Dermis microvascular lymphatic vessel endothelial cell (primary cell): Measurements from ENCODE around the gene NFATC1. TPM values are rescaled to one million over a fixed set of nuclear protein-coding genes. Genes with fewer than 3 reads are reported as not detected.
"Not testable (repeated sequence)": the region's sequence is repeated elsewhere in the genome, so short reads cannot be mapped to it uniquely, and the experiment has no call there.

Source experiments
- DNase-seq, 2 donors: peaks; one replicate each; pipeline versions ENCODE4 v3.0.0 to v3.0.0-alpha.2; 2010; ENCODE audit warnings: low read depth in 2 of 2
- total RNA-seq: library from RNA; depleted of rRNA; stranded (reverse); fragments of >200 nt; gene quantifications from 2 replicates; pipeline ENCODE4 v1.2.1, GENCODE V29; 2014

Gene NFATC1
- total RNA-seq, 1 donor from 2014 or later: 5.5 TPM

DNA sequence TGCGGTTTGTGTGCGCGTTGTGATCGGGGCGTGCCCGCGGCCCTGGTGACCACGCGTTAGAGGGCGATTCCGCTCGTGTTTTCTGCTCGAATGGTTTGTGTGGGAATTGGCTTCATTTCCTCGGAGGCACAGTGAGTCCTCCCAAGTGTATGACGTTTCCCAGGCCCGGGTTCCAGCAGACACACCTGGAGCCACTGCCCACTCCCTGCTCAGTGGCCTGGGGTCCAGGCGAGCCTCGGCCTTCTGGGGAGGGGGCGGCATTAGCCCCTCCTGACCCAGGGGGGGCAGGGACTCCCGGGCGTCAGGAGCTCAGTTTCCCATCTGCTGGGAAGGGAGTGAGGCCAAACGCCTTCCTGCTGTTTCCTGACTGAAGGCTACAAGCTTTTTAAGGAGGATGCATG lies 92.1 kb downstream of the NFATC1 start:
- DNase-seq: no peak

DNA sequence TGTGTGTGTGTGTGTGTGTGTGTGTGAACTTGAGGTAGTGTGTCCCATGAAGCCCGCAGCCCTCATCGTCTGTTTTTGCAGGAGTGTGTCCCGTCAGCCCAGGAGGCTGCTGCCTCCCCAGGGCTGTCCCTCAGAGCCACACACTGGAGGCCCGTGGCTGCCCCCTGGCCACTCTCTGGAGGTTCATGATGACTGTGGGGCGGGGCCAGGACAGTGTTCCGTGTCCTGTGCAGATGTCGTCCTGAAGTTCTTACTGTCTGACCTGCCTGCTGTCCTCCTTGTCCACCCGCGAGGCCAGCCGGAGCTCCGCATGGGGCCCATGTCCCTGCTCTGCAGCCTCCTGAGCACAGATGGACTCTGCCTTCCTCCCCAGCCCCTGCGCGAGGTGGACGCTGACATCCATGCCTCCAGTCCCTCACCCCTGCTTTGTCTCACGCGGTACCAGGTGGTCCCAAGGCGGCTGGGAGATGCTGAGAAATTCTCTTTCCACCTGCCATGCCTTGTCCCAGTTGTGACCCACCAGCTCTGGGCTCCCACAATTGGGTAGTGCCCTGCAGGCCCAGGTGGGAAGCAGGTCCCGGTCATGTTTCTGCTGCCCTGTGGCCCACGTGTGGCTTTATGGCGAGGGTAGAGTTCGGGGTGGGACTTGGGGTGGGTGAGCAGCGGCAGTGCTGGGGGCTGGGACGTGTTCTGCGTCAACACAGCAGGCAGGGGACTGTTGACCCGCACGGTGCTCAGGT lies 92.8 kb downstream of the NFATC1 start:
- no peak for DNase-seq

DNA sequence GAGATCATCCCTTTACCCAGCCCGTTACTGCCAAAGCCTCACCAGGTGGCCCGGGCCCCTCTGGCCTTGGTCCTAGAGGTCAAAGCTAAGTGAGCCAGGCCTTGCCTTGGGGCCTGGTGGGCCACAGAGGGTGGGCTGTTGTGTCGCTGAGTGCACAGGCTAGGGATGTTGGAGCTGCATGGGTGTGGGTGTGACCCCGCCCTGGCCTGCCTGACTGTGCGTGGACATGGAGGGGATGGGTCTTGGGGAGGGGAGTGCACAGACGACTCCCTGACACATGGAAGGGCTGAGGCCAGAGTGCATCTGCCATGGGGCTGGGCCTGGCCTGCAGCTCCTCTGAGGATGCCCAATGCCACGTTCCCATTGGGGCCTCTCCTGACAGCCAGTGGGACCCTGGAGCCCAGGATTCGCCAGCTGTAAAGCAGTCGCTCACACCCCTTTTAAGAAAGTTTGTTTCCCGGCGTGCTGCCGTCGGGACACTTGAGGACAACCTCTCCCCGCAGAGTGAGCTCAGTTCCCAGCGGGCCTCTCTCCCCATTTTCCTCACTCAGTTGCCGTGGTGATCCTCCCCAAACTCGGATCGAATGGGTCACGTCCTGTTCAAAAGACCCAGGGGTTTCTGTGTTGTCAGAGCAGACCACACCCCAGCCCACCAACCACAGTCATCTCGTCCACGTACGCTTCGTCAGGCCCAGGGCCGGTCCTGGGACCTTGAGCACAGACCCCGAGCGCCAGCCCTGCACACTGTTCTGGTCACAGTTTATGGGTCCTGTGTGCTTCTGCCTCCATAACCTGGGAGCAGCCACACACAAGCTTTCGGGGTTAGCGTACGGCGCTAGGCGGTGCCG lies 93.5 kb downstream of the NFATC1 start:
- DNase-seq: no peak

DNA sequence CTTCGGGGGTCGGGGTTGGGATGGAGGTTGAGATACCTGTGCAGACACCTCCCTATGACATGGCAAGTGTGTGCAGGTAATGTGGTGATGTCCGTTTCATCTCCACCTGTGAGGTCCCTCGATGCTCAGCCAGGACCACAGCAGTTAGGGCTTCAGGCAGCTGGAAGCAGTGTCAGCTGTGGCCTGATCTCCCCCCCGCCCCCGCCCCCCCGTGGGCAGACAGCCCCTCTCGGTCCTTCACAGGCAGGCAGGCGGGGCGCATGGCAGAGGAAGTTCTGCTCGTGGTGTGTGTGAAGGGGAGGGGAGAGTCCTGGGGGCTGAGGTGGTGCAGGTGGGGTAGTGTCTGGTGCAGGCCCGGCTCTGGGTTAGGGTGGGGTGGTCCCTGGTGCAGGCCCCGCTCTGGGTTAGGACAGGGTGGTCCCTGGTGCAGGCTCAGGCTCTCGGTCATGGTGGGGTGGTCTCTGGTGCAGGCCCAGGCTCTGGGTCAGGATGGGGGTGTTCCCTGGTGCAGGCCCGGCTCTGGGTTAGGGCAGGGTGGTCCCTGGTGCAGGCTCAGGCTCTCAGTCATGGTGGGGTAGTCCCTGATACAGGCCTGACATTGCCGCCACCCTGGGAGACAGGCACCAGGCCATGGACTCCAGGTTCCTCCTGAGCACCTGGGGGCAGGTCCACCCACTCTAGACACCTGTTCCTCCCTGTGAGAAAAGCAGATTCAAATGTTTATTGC lies 94.3 kb downstream of the NFATC1 start:
- no peak for DNase-seq

DNA sequence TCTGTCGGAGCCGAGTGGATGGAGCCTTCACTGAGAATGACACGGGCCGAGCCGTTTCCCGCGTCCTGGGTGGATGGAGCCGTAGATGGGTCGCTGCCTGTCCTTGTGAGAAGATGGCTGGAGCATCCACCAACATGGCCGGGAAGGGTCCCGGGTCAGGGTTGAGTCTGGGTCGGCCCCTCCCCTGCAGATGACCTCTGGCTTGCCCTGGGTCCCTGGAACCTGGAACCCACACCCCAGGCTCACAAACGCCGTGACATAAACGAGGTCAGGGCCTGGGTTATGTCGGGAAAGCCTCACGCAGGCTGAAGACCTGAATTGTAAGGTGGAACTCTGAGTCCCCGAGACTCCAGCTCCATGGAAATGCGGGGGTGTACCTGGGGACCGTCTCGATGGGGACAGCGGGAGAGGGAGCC lies 94.9 kb downstream of the NFATC1 start:
- DNase-seq: no peak

DNA sequence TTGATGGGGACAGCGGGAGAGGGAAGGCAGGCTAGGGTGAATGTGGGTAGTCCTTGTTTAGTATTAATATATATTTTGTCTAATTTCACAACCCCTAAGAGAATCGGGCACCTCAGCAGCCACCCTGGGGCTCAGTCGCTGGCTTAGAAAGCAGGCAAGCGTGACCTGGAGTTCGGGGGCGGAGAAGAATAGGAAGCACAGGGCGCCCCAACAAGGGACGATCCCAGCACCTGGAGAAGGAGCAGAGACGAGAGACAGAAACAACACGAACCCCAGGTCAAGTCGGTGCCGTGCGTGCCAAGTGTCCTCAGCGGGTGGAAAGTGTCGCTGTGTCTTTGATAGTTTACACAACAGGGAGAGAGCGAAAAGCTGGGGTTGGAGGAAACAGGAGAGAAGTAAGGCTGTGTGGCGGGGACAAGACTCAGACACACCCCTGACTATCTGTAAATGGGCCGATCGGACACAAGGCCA lies 95.4 kb downstream of the NFATC1 start:
- no peak for DNase-seq

DNA sequence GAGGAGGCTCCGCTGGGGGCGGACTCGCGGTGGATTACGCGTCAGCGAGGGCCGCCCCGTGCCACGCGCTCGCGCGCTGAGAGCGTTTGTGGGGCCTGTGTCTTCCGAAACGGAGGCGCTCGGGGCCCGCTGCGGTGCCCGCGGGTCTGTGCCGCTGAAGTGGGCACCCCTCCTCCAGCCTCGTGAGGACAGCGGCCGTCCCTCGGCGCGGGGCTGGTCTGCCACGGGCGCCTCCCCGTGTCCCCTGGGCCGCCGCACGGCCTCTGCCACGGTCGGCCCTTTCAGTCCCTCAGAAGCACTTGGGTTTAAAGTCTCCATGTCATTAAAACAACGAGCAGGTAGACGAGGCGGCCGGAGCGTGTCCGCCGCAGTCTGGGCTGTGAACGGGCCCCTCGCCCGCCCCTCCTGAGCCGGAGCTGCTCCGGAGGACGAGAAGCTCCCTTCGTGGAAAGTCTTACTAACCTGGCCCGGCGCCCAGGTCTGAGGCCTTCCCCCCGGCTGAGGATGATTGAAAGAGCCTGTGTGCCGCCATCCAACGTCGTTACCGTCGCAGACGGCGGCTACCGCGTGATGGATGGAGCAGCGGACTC lies 97.6 kb downstream of the NFATC1 start:
- DNase-seq: no peak

DNA sequence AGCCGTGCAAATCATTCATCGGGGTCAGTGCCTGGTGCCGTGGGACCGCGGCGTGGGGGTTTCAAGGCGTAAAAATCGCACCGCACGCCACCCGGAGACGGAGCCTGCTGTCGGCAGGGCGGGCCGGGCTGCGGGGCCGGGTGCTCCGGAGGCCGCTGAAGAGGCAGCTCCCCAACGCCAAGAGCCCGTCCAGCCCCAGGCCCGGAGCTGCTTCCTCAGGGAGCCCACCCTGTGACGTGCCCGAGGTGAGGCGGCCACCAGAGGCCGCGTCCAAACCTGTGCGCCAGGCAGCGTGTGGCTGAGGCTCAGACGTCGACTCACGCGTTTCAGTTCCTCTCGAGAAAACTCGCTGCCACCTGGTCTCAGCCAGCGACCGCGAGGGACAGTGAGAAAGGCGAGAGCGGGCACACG lies 98.1 kb downstream of the NFATC1 start:
- DNase-seq: no peak

DNA sequence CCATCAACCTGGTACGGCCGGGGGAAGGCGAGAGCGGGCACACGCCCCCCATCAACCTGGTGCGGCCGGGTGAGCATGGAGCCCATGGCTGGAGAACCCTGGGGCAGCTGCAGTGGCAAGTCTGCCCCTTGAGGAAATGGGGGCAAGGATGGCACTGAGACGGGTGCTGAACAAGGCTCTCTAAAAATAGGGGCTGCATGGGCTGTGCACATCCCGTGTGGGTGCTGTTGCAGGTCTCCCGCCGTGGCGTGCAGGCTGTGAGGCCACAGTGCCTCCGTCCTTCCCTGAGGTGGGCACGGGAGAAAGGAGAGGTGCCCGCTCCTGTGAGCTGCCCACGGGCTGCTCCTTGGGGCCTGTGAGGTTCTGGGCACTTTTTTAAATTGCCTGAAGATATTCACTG lies 99.2 kb downstream of the NFATC1 start:
- no peak for DNase-seq

DNA sequence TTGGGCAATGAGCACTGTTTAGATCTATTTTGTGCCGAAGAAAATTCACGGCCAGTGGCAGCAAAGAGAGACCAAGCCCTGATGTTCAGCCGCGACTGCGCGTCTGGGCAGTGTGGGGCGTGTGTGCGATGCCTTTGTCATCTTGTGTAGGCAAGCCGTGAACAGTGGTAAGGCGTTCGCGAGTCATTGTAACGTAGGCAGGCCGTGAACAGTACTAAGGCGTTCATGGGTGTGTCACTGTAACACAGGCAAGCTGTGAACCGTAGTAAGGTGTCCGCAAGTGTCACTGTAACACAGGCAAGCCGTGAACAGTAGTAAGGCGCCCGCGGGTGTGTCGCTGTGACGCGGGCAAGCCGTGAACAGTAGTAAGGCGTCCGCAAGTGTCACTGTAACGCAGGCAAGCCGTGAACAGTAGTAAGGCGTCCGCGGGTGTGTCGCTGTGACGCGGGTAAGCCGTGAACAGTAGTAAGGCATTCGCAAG lies 99.9 kb downstream of the NFATC1 start:
- DNase-seq: no peak

DNA sequence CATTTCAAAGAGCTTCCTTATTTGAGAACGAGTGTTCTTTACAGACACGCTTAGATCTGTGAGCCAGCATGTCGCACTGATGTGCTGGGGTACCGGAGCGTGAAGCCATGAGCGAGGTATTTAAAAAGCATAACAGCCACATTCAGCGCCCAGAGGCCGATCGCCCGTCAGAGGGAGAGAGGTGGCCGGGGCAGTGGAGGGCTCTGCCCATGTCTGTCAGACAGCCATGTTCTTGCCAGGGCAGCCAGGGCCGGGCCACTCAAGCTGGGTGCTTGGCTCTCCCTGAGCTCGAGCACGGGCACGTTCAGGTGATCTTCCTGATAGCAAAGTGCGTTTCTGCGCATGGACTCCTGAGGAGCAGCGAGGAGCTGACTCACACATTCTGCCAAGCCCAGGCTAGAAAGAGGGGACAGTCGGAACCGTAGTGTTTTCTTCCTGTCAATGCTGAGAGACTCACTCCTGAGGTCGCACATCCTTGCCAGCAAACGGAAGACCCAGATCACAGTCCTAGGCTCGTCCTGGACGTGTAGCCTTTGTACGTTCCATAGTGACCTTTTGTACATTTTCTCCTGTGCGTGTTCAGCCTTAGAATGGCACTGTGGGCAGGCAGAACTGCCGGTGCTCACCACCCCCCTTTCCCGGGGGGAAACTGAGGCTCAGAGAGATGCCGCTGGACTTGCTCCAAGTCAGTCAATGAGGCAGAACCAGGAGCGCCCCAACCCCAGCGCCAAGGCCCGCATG lies 100.7 kb downstream of the NFATC1 start:
- no peak for DNase-seq

DNA sequence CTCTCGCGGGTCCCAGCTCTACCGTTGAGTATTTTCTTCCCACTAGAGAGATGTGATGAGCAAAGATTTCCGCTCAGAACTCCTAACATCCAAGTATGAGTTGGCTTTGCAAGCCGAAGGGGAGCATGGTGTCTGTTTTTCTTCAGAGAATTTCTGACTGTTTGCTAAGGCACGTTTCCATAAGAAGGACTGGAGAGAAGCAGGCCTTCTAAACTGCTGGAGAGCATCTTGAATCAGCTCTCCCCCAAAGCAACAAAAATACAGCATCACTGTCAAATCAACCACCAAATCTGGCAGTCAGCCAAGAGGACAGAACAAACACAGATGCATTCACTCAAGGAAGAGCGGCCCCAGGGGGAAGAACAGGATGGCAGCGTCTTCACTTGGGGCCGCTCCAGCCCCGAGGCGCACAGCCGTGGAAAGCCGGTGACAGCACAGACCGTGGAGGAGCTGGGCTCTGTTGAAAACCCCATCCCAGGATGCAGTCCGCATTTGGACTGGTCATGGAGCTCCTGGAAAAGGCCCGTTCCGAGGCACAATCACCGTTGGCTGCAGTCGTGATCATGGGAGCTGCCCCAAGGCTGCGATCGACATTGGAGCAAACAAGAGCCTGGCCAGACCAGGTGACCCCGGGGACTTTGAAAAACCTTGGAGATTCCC lies 101.4 kb downstream of the NFATC1 start:
- DNase-seq: peak in 1 of 2 donors; percentile 63

DNA sequence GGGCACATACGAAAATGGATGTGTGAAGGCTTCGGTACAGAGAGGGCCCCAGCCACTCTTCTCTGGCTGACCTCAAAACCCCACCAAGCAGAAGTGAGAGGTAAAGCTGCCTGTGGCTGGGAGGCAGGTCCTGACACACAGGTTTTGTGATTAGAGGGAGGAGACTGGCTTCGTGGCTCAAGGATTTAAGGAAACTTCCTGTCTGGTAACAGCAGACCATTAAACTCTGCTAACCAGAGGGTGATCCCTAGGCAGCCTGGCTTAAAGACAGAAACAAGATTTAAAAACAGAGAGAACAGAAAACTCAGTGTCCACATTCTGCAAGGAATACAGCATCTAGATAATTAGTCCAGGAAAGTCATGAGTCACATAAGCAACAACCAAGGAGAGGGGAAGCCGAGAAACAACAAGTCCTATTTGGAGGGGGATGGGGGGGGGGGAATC lies 101.9 kb downstream of the NFATC1 start:
- DNase-seq: peak in 1 of 2 donors; percentile 58

DNA sequence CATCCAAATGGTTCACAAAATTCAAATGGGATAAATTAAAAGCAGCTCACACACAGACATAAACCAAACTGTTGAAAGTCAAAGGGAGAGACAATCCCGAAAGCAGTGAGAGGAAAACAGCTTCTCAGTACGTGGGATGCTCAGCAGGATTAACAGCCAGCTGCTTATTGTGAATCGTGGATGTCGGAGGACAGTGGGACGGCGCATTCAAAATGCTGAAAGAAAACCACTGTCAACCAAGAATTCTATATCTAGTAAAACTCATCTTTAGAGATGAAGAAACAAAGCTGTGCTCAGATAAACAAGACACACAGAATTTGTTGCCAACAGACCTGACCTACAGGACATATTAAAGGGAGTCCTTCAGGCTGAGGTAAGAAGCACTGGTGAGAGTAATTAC lies 102.9 kb downstream of the NFATC1 start:
- no peak for DNase-seq

DNA sequence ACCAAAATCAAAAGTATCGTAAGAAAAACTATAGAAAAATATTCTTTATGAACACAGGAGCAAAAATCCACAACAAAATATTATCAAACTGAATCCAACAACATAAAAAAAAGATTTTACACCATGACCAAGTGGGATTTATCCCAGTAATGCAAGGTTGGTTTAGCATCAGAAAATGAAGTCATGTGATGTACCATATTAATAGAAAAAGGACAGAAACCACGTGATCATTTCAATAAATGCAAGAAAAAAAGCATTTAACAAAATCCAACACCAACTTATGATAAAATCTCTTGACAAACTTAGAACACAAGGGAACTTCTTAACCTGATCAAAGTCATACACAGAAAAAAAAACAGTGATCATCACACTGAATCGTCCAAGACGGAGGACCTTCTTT lies 105.3 kb downstream of the NFATC1 start:
- no peak for DNase-seq

DNA sequence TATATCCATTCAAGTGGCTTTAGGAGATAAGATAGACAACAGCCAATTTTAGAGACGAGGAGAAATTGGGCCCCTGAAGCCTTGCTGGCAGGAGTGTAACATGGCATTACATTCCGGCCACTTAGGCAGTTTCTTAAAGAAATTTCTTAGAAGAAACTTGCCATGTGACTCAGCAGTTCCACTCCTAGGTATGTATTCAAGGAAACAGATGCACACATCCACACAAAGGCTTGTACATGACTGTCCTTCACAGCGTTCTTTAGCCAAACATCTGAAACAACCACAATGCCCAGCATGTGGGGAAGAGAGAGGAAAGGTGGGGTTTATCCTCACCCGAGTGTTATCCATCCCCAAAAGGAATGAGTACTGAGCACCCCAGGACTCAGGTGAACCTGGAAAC lies 107.1 kb downstream of the NFATC1 start:
- DNase-seq: peak in 1 of 2 donors; percentile 74

DNA sequence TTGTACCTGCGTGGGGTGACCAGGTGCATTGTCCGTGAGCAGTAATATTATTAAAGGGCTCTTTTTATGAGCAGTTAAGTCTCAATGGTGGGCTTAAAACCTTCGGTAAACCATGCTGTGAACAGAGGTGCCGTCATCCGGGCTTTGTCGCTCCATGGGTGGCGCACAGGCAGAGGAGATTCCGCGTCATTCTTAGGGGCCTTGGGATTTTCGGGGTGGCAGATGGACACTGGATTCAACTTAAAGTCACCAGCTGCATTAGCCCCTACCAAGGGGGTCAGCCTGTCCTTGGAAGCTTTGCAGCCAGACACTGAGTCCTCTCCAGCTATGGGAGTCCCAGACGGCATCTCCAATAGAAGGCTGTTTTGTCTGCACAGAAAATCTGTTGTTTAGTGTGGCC lies 107.7 kb downstream of the NFATC1 start:
- DNase-seq: no peak

DNA sequence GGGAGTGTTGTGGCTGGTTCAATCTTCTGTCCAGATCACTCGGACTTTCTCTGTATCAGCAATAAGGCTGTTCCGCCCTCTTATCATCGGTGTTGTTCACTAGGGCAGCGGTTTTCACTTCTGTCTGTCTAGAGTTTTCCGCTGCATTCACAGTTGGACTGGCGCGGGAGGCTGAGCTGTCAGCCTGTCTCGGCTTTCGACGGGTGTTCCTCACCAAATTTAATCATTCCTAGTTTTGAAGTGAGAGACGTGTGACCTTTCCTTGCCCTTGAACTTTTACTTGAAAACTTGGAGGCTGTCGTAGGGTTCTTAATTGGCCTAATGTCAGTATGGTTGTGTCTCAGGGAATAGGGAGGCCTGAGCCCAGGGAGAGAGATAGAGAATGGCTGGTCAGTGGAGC lies 108.3 kb downstream of the NFATC1 start:
- DNase-seq: no peak

DNA sequence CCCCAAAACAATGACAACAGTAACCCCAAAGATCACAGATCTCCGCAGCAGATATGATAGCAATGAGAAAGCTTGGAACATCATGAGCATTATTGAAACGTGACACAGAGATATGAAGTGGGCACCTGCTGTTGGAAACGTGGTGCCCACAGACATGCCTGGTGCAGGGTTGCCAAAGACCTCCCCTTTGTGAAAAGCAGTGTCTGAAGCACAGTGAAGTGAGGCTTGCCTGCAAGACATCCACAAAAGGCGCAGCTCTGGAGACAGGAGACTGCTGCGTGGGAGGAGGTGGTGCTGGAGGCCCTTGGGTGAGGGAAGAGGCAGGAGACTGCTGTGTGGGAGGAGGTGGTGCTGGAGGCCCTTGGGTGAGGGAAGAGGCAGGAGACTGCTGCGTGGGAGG lies 108.8 kb downstream of the NFATC1 start:
- not testable (repeated sequence) for DNase-seq

DNA sequence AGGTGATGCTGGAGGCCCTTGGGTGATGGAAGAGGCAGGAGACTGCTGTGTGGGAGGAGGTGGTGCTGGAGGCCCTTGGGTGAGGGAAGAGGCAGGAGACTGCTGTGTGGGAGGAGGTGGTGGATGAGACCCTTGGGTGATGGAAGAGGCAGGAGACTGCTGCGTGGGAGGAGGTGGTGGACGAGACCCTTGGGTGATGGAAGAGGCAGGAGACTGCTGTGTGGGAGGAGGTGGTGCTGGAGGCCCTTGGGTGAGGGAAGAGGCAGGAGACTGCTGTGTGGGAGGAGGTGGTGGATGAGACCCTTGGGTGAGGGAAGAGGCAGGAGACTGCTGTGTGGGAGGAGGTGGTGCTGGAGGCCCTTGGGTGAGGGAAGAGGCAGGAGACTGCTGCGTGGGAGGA lies 109.7 kb downstream of the NFATC1 start:
- DNase-seq: not testable (repeated sequence)
